Measurements from ENCODE around the gene ZNF428. TPM values are rescaled to one million over a fixed set of nuclear protein-coding genes. Genes with fewer than 3 reads are reported as not detected.
A peak's percentile ranks its signal among the peaks of the same experiment; 100 is the strongest.
"Not testable (repeated sequence)": the region's sequence is repeated elsewhere in the genome, so short reads cannot be mapped to it uniquely, and the experiment has no call there.

The ZNF428 gene
- total RNA-seq, 6 experiments from 2014 or later, result 10.9 to 16.7 (median 13.3) TPM

DNA sequence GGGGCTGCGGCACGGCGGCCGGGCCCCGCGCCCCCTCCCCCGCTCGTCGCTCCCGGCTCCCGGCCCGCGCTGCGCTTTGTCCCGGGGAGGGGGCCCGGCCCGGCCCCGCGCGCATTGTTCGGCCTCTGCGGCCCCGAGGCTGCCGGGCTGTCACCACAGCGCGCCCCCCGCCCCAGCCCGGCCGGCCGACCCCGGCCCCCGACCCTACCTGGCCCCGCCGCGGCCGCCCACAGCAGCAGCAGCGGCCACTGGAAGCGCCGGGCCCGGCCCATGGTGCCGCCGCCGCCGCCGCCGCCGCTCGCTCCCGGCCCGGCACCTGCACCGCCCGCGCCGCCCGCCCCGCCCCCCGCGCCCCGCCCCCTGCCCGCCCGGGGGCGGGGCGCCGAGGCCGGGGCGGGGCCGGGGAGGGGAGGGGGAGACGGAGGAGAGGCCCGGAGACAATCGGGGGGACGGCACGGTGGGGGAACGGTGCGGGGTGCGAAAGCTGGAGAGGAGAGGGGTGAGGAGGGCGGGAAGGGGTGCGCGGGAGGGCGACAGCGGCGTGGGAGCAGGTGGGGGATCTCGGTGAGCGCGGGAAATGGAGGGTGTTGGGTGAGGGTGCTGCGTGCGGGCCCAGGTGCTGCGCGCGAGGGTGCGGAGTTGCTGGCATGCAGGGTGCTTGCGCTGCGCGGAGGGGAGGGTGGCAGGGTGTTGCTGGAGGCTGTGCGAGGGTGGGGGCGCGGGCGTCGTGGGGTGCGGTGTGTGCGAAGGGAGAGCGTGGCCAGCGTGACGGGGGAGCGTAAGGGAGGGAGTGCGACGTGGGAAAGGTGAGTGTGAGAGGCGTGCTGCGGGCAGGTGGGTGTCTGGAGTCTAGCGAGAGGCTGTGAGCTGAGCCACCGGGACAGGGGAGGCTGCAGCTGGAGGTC, 20.3 kb upstream of the ZNF428 start, which contains the start of gene CADM4:
TSS of gene CADM4 (minus strand) at position 332 of the 905 bp plus-strand sequence. CDS start at position 272, 60 bp downstream.
- intact Hi-C loops (cut with DNase I), result loop anchor here in 1 of 2 donors (10.0 kb wide), 1 partner anchor 195 kb away; no protein-coding TSS in a partner anchor
- no peaks in the 10 kb centered on the region for H3K4me1 ChIP-seq
- H3K4me3 ChIP-seq, result peak within 1 kb of the TSS; percentile 26 to 52 (median 44)
- ATAC-seq, result peak; percentile 74 to 89 (median 82)
- no peaks in the 10 kb centered on the region for H3K27me3 ChIP-seq
- no peak for TF ChIP-seq CTCF (IDR thresholded peaks at IDR 0.05)
- no peak for TF ChIP-seq POLR2A (IDR thresholded peaks at IDR 0.05)
- WGBS (ENCODE audit: insufficient coverage, low coverage, low lambda C conversion rate, missing lambda C conversion rate), result under 1% methylated on average over 25 of the region's 110 CpGs
- DNase-seq, result peak; percentile 35 to 58 (median 55)
- no peaks in the 10 kb centered on the region for H3K9me3 ChIP-seq
- no peaks in the 10 kb centered on the region for H3K36me3 ChIP-seq
- no peak within 1 kb of the TSS for H3K27ac ChIP-seq

DNA sequence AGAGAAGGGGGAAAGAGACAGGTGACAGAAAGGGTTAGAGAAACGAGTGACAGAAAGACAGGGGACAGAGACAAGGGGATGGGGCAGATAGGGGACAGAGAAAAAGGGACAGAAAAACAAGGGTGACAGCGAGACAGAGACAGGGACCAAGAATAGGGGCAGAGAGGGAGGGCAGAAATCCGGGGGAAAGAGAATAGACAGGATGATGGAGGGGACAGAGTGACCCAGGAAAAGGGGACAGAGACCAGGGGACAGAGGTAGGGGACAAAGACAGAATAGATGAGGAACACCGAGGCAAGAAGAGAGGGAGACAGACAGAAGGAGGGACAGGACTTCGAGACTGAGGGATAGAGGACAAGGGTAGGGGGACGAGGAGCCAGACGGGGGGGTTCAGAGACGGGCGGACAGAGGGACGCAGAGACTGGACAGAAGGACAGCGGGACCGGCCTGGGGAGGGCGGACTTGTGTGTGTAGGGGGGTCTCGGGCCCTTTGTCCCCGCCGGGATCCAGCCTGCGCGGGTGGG, 19.6 kb upstream of the ZNF428 start:
- no peak overlapping the region for H3K27ac ChIP-seq
- intact Hi-C loops (cut with DNase I), result no loop called here
- 15% methylated on average over 10 of the region's 18 CpGs for WGBS (ENCODE audit: insufficient coverage, low coverage, low lambda C conversion rate, missing lambda C conversion rate)
- H3K9me3 ChIP-seq, result no peaks in the 10 kb centered on the region
- ATAC-seq, result no peak
- no peaks in the 10 kb centered on the region for H3K4me1 ChIP-seq
- no peak for DNase-seq
- peak overlapping the region in 2 of 3 donors; percentile 25 to 52 for H3K4me3 ChIP-seq
- no peaks in the 10 kb centered on the region for H3K27me3 ChIP-seq
- H3K36me3 ChIP-seq, result no peaks in the 10 kb centered on the region
- TF ChIP-seq POLR2A (IDR thresholded peaks at IDR 0.05), result no peak
- TF ChIP-seq CTCF (IDR thresholded peaks at IDR 0.05), result no peak

DNA sequence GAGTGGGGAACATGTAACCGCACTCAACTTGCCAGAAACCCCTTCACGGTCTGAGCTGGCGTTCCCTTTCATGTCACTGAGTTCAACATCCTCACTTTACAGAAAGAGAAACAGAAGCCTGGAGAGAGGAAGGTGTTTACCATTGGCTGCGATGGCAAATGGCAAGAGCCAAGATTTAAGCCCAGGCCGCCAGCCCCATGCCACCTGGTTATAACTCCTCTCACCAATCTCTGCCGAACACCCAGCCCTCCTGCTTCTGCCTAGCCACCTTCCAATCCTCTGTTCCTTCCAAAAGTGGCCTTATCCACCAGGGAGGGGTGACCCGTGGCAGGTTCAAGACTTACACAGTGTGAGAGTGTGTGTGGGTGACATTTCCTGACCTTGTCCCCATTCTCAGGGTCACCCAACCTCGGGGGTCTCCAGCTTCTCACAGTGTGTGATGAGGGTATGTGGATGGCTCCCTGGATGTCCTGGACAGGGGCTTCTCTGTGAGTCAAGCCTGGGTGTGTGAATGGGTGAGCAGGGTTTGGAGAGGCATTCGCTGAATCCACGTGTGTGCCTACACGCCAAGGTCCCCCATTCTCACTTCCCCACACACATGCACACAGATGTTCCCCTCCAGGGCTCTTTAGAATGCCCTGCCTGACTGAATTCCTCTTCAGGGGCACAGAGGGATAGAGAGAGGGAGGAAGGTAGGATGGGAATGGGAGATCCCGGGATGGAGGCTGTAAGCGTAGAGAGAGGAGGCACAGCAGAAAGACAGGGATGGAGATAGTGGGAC, 19.0 kb upstream of the ZNF428 start:
- ATAC-seq (no peak), DNase-seq (no peak)
- Histone ChIP-seq H3K27ac (no peak overlapping the region), H3K9me3 (no peaks in the 10 kb centered on the region), H3K36me3 (no peaks in the 10 kb centered on the region), H3K4me1 (no peaks in the 10 kb centered on the region), H3K4me3 (no peak overlapping the region), H3K27me3 (no peaks in the 10 kb centered on the region)
- 87% methylated on average over 6 of the region's 13 CpGs for WGBS (ENCODE audit: insufficient coverage, low coverage, low lambda C conversion rate, missing lambda C conversion rate)
- TF ChIP-seq CTCF (IDR thresholded peaks at IDR 0.05), result no peak
- intact Hi-C loops (cut with DNase I), result no loop called here

DNA sequence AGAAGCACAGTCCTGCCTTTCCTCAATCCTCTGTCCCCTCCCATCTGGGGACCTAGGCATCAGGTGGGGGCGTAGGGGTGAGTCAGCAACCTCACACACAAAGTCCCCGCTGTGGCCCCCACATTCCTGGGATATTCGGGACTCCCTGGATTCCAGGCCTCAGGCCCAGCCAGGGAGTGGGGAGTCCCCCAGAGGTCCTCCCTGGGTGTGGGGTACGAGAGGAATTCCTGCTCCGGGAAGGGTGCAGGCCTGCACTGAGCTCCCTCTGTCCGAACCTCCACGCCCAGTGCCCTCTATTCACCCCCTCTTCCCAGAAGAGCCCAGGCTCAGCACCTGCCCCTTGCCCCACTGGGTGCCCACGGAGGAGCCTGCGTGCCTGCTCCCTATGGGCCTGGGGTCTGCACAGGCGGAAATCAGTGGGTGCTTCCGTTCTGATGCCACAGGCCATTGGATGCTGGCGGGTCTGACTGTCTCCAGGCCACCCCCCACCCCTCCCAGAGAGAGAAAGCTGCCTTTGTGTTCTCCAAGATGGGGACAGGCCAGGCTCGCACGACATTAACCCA, 16.8 kb upstream of the ZNF428 start:
- H3K36me3 ChIP-seq, result no peaks in the 10 kb centered on the region
- ATAC-seq (no peak), DNase-seq (no peak)
- no peaks in the 10 kb centered on the region for H3K9me3 ChIP-seq
- no peak overlapping the region for H3K27ac ChIP-seq
- TF ChIP-seq CTCF (IDR thresholded peaks at IDR 0.05) (no peak), POLR2A (IDR thresholded peaks at IDR 0.05) (no peak)
- intact Hi-C loops (cut with DNase I), result no loop called here
- H3K4me3 ChIP-seq, result no peak overlapping the region
- no peaks in the 10 kb centered on the region for H3K27me3 ChIP-seq
- no peaks in the 10 kb centered on the region for H3K4me1 ChIP-seq
- WGBS (ENCODE audit: insufficient coverage, low coverage, low lambda C conversion rate, missing lambda C conversion rate), result 78% methylated on average over 3 of the region's 14 CpGs

GRCh38 chr19:43635561-43635940, 16.1 kb upstream of the ZNF428 start:
- DNase-seq; intact Hi-C loops (cut with DNase I); H3K4me1 ChIP-seq; H3K9me3 ChIP-seq; H3K36me3 ChIP-seq; H3K4me3 ChIP-seq; H3K27ac ChIP-seq; ATAC-seq; H3K27me3 ChIP-seq: not testable (repeated sequence)
- WGBS (ENCODE audit: insufficient coverage, low coverage, low lambda C conversion rate, missing lambda C conversion rate), result 33% methylated on average over 2 of the region's 2 CpGs

Data from right lobe of liver (tissue), 6 donors.